Nucleus accumbens (tissue), 56 donors: ENCODE results near the gene GNPDA1.

Experiments
- DNase-seq, 56 donors: peaks; one replicate each; lab custom pipeline; 2025; lab: John Stamatoyannopoulos, UW

The GNPDA1 gene

DNA sequence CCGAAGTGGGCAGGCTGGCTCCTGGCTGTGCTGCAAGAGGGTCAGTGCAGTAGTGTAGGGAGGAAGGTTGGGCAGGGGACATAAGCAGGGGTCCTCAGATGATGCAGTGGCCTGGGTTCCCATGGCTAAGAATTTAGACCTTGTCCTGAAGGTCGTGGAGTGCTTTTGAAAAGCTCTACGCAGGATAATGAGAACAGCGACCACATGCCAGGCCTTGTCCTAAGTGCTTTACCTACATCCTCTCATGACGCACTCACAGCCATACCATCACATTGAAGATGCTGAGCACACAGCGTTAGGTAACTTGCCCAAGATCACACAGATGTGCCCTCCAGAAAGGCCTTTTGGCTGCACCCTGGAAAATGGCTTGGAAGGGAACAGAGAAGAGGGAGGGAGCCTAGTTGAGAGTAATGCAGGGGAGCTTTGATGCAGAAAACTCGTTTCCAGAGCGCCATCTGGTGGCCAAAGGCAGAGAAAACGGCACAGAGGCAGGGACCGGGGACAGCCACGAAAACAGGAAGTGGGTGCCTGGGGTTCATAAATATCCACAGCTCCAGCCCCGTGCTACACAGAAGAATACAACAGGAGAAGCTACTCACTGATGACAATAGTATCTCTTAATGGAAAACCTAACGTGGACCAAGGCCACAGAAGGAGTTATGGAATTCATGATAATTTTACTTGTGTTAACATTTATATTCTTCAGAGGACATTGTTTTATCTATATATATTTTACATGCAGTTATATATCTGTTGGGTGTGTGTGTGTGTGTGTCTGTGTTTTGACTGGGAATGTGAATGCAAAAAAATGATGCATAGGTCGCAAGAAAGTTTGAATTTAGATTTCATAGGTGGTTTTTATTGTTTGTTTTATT is 52.1 kb downstream of the GNPDA1 start:
- peak in 55 of 56 donors; percentile 16 to 95 (median 78) for DNase-seq

DNA sequence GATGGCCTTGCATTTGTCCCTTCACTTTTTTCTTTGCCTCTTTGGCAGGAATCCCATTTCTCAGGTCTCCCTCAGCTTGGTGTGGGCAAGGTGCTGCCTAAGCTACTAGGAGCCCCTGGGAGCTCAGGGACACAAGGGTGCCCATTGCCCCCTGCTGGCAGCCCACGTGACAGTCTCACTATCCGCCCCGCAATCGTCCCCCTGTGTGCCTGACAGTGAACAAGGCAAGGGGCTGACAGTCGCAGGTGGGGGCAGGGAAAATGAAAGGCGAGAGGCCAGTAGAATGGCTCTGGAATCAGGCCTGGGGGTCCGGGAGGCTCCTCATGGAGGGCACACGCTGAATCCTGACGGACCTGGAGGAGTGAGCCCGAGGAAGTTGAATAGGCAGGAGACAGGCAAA is 52.8 kb downstream of the GNPDA1 start:
- peak in 1 of 56 donors; percentile 20 for DNase-seq

DNA sequence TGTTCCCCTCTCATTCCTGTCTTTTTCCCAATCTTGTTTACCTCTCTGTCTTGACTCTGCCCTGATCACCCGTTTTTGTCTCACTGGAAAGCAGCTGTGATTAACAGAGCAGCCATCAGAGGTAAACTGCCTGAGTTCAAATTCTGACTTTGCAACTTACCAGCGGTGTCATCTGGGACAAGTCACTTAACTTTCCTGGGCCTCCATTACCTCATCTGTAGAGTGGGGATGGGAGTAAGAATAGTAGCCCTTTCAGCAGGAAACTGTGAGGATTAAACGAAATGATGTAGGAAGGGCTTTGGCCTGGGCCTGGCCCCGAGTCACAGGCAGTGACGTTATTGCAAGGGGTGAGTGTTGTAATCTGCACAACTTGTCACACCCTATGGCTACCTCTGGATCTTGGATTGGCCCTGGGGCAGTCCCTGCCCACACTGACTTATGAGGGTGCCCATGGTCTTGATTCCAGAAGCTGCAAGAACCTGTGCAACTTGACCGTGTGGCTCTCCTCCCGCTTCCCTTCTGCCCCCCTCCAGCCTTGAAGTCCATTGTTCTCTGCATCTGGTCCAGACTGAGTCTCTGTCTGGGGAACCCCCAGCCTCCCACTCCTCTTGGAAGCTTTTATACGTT is 54.2 kb downstream of the GNPDA1 start:
- no peak for DNase-seq

DNA sequence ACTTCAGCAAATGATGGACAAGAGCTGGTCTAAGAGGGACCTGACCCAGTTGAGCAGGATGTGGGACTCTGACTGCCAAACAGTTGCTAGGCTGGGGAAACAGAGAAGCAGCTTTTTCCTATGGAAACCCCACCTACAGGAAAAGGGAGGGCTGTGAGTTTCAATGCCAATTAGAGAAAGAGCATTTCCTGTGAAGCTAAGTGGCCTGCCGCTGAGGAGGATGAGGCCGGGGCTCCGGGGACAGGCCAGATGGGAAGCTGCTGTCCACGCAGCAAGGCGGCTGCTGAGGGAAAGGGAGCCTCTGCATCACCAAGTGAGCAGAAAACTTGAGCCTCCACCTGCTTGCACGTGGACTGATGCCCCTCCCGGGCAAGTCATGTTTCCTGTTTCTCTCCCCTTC is 54.7 kb downstream of the GNPDA1 start, which contains the start of gene PCDH12:
Gene PCDH12, minus strand, starts transcription at position 90 of the 400 bp plus-strand sequence. CDS start 351 bp downstream, outside the sequence.
- no peak for DNase-seq

DNA sequence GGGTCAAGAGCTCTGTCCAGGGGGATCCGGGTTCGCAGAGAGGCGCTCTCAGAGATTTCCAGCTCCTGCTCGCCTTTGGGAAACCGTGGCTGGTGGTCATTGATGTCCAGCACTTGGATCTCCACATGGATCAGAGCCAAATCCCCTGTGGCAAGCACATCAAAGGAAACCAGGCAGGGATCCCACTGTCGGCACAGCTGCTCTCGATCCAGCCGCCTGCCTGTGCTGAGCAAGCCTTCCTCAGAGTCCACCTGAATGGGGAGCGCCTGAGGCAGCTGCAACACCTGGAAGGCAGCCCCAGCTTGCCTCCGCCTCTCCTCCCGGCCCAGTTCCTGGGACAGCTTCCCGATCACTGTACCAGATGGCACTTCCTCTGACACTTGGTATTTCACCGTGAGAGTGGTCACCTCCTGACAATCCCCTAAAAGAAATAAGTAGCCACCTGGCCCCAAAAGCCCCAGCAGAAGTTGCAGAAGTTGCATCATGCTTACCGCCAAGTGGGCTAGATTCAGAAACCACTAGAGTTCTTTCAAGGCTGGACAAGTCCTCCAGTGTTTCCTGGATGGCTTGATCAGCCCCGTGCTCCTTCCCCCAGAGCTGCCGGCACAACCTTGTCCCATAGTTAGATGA is 55.3 kb downstream of the GNPDA1 start:
- DNase-seq = no peak

DNA sequence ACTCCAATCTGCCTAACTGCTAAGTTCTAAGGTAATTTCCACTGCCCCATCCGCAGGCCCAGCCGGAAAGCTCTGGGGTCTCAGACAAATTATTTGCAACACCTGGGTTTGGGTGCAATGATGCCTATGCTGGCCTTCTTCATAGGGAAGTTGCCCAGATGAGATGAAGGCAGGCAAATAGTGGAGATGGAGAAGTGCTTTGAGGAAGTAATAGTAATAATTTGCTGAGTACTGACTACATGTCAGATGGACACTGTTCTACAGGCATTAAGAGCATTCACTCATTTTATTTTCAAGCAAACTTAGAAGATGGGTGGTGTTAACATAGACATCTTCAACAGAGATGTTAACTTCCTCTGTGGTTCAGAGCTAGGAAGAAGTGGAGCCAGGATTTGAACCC is 58.6 kb downstream of the GNPDA1 start:
- no peak for DNase-seq

DNA sequence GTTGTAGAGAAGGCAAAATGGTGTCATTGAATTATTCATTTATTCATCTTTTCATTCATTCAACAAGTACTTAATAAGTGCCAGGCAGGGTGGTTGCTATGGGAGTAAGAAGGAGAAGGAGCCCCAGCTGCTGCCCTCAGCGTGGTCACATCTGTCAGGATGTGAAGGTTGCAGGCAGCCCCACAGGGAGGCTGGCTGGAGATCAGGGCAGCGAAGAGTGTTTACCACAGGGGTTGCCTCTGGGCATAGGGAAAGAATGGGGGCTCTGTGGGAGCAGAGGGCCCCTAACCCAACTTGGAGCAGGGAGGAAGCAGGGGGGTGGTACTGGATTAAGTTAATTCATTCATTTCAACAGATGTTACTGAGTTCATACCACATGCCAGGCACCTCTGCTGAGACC is 60.8 kb downstream of the GNPDA1 start:
- DNase-seq = no peak

DNA sequence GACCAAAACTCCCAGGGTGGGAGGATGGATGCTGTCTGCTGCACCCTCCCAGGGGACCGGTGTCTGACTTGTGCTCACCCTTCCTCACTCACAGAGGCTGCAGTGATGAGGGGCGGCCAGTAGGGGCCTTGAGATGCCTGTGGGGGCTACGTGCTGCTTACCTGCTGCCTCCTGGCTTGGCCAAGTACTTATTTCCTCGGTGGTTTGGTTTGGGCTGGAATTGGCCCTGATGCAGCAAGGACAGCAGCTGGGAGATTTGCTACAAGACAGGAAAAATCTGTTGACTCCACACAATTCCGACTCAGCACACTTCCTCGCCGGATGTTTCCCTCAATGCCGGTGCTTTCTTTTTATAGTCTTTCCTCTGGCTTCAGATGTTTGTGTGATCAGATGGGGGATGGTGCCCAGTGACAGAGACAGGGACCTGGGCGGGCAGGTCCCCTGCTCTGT is 61.5 kb downstream of the GNPDA1 start:
- no peak for DNase-seq
